NCI-H526 treated with DMSO at 0.1 percent for 48 hours (cell line): ENCODE results near the gene ATF2.
"Not testable (repeated sequence)": the region's sequence is repeated elsewhere in the genome, so short reads cannot be mapped to it uniquely, and the experiment has no call there.

Experiments
- DNase-seq: peaks from one replicate; lab custom pipeline; 2025; lab: John Stamatoyannopoulos, UW

ATF2 gene

GRCh38 chr2:175097297-175097696 lies 70.7 kb downstream of the ATF2 start:
- DNase-seq: no peak

DNA sequence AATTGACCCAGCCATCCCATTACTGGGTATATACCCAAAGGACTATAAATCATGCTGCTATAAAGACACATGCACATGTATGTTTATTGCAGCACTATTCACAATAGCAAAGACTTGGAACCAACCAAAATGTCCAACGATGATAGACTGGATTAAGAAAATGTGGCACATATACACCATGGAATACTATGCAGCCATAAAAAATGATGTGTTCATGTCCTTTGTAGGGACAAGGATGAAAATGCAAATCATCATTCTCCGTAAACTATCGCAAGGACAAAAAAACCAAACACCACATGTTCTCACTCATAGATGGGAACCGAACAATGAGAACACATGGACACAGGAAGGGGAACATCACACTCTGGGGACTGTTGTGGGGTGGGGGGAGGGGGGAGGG lies 83.9 kb downstream of the ATF2 start:
- not testable (repeated sequence) for DNase-seq

GRCh38 chr2:175080479-175080878 lies 87.5 kb downstream of the ATF2 start:
- no peak for DNase-seq

DNA sequence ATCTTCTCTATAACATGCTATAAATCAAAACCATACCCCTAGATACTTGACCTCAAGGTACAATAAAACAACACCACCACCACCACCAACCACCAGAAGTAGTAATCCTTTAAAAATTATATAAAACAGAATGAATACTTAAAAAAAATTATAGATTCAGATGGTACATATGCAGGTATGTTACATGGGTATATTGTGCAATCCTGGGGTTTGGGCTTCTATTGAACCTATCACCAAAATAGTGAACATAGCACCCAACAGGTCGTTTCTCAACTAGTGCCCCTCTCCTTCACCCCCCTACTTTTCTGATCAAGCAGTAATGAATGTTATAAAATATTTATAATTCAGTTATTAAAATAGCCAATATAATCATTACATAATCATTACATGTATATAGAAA lies 91.7 kb downstream of the ATF2 start:
- DNase-seq: no peak

GRCh38 chr2:175074478-175074877 lies 93.5 kb downstream of the ATF2 start:
- no peak for DNase-seq

DNA sequence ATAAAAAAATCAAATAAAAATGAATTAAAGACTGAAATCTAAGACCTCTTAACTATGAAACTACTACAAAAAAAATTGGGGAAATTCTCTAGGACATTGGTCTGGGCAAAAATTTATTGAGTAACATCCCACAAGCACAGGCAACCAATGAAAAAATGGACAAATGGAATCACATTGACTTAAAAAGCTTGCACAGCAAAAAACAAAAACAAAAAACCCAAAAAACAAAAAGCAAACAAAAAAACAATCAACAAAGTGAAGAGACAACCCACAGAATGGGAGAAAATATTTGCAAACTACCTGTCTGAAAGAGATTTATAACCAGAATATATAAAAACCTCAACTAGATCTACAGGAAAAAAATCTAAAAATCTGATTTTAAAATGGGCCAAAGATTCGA lies 99.5 kb downstream of the ATF2 start:
- no peak for DNase-seq

DNA sequence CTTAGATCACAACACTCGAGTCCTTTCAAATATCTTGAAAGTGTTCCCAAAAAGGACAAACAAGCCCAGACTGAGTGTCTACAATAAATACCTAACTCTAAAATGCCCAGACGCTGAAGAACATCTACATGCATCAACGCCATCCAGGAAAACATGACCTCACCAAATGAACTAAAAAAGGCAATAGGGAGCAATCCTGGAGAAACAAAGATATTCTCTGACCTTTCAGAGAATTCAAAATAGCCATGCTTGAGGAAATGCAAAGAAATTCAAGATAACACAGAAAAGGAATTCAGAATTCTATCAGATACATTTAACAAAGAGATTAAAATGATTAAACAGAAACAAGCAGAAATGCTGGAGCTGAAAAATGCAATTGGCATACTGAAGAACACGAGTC lies 101.6 kb downstream of the ATF2 start:
- no peak for DNase-seq

DNA sequence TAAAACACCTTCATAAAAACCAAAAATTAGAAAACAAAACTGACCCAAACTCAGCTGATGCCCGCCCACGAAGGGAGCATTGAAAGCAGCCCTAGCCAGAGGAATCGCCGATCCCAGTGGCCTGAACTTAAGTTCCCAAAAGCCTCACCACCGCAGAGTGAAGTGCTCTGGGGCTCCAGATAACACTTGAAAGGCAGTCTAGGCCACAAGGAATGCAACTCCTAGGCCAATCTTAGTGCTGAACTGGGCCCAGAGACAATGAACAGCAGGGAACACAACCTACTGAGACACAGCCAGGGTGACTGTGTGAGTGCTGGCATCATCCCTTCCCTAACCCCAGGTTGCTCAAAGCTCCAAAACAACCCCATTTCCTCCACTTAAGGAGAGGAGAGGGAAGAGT lies 103.2 kb downstream of the ATF2 start:
- DNase-seq: no peak

DNA sequence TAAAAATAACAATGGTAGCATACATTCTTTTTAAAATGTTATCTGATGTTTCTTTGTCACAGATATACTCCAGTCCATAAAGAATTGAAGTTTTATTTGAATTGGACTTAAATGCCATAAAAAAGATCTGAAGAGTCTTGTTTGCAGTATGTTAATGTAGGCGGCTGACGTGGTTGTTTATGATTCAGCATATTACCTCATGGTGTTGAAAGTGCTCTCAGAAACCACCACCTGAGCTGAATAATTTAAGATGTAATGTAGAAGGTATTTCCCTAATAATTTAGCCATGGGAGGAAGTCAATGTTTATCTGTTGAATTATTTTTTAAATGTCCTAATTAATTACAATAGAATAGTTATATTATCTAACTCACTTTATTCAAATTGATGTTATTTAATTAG lies 104.3 kb downstream of the ATF2 start:
- no peak for DNase-seq

DNA sequence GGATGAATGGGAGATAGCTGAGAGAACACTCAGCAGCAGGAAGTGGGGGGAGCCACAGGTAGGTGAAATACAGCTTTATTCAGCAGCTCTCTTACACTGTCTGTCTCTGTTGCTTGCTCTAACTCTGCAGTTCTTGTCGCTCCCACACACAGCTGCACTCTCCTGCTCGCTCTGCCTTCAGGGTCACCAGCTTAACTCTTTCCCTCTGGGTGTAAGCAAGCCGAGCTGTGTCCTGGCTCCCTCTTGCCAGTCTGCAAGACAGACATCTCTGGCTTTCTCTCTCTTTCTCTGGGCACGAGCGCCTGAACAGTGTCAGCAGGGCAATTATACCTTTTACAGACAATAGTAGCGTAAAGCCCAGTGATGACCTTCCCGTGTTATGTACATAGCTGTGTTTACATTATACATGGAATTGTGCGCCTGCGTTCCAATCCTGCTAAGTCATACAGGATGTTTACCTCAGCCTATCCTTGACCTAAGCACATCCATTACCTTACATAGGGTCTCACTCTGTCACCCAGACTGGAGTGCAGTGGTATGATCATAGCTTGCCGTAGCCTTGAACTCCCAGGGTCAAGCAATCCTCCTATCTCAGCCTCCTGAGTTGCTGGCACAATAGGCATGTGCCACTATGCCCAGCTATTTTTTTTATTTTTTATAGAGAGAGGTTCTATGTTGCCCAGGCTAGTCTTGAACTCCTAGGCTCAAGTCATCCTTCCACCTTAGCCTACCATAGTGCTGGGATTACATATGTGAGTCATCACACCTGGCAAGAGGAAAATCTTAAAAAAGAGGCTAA lies 105.0 kb downstream of the ATF2 start:
- no peak for DNase-seq

- no peak for DNase-seq
Measured at GRCh38 chr2:175057078-175057685, 110.8 kb downstream of the ATF2 start.

- DNase-seq: no peak
Measured at GRCh38 chr2:175055993-175056392, 112.0 kb downstream of the ATF2 start.

DNA sequence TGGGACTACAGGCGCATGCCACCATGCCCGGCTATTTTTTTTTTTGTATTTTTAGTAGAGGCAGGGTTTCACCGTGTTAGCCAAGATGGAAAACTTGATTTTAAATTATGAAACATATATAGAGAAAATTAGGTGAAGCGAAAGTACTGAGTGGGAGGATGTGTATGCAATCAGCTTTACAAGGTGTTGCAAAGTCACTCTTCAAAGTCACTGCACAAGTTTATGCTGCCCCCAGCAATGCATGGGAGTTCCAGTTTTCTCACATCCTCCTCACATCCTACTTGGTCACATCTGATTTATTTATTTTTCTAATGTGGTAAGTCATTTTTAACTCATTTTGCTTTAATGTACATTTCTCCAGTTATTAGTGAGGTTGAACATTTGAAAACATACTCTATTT lies 113.7 kb downstream of the ATF2 start:
- DNase-seq: no peak

- no peak for DNase-seq
Measured at GRCh38 chr2:175049661-175050060, 118.3 kb downstream of the ATF2 start.

DNA sequence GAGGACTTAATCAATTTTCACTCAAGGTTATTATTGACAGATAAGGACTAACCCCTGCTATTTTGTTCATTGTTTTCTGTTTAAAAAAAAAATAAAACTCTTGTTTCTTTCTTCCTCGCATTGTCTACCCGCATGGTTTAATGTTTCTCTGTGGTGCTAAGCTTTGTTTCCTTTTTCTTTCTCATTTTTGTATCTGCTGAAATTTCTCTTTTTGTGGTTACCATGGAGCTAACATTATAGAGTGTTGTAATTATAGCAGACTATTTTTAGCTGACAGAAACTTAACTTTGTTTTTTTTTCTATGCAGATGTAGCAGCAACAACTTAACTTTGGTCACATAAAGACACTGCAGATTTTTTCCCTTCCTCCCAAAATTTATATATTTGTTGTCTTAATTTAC lies 119.7 kb downstream of the ATF2 start:
- DNase-seq: no peak

DNA sequence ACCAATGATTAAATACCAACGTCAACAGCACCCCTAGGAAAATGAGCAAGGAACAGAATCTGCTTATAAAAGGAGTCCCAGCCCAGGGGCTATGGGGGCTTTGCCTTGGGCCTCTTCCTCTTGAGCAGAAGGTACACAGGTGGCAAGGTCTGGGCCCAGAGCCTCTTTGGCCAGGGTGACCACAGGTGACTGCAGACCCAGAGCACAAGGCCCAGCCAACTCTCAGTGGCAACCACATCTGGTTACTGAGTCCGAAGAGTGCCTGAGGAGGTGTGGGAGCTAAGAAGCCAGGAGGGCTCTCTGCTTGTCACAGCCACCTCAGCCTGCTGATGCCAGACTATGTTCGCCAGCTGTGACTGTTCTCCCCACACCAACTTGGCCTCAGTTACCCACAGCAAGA lies 128.5 kb downstream of the ATF2 start:
- no peak for DNase-seq

DNA sequence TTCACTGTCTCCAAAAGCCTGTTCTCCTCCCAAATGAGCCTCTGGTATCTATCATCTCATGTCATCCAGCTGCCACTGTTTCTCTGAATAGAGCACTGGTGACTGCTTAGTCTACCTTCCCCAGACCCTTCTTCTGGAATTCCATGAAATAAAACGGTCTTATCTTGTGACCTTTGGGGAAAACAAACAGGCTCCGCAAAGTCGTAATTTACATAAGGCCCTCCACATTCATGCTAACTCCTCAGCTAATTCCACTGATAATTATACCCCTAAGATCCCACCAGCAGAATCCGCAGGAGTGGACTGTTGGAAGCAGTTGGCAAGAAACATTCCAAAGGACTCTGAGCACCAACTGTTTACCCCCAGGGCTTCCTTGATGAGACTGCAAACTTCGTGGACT lies 129.0 kb downstream of the ATF2 start:
- DNase-seq: no peak

DNA sequence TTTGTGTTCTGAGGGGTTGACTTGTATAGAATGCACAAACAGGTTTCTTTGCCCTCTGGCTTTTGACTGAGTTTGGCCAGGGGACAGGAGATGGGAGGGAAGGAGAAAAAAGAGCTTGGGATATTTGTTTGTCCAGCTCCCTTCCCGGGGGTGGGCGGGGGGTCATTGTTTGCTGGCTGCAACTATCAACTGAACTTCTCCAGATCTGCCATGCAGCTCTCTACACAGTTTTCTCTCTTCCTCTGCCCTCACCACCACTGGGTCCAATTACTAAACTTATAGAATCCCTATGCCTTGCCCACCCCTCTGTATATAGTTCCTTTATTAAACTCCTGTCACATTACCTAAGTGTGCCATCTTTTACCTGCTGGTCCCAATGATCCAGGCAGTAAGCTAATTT lies 130.1 kb downstream of the ATF2 start:
- DNase-seq: no peak

DNA sequence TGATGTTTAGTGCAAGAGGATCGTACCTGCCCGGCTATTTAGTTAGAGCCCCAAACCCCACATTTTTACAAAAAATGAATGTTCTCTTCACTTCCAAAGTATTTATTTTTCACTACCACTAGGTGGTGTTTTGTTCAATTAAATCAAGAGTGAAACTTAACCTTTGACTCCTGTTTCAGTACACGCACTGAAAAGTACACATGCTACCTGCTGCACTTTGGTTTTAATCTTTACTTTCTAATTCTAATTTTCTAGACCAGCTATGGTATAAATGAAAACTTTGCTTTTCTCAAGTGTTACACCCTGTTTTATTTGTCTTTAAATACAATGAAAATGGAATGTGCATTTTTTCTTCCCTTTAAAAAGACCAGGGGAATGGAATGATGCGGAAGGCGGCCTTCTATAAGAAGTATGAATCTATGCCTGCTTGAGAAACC lies 131.4 kb downstream of the ATF2 start:
- DNase-seq: no peak

DNA sequence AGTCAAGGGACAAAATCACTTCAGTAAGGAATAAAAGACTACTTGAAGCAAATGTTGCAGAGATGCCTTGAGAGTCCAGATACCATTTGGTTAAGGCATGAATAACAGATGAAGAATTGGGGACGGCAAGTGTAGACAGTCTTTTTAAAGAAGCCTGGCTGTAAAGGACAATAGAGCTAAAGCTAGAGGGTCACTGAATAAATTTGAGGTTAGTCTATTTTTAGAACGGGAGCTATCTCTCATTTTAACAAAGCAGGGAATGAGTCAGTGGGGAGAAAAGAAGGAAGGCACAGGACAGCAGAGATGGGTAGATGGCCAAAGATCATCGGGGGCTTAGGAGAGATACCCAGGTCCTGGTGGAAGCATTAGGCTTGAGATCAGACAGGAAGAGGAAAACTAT lies 132.2 kb downstream of the ATF2 start:
- DNase-seq: no peak

DNA sequence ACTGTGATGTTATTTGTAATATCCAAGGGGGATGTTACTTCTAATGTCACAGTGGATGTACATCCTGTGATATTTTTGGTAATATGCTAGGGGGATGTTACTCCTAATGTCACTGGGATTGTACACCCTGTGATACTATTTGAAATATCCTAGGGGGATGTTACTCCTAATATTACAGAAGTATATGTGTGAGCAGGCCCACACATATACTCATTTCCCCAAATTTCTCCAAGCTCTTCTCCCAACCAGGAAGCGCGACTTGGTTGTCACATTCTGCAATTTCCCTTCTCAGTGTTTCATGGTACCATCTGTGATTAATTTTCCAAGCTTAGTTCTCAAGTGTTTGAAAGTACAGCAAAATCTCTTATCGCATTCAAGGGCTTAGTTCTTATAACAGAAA lies 133.3 kb downstream of the ATF2 start:
- no peak for DNase-seq

DNA sequence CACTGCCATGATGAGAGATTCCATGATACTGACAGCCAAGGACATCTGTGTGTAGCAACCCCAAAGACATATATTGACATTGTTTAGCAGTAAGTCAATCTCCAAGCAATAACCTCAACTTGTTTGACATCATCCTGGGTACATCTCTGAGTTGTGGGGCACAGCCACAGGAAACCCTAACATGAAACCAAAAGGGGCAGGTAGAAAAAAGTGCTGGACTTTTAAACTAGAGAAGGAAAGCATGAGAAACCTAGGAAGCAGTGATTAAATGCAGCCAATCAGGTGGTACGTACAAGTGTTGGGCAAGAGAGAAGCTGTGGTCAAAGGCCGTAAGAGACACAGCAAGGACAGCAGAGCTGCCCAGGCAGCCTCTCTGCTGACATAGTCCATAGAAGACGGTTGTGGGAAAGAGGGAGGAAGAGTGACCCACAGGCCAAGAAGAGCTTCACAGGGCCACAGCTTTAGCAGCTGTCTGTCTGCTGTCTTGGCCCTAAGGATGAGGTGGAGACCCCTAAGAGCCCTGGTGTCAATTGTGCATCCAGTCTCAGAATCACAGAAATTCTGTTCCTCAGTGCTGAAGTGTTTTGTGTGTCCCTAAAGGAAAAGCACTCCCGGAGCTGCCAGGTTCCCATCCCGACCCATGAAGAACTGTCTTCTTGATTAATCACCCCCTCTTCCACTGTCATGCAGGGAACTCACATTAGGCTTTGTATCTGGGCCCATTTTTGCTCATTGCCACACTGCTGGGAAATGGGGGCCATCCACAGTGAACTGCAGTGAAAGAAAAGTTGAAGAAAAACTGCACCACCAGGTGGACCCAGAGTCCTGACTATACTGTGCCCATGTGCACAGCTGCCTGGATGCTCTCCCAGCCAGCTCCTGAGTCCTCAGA lies 137.4 kb downstream of the ATF2 start:
- DNase-seq: peak; percentile 11

DNA sequence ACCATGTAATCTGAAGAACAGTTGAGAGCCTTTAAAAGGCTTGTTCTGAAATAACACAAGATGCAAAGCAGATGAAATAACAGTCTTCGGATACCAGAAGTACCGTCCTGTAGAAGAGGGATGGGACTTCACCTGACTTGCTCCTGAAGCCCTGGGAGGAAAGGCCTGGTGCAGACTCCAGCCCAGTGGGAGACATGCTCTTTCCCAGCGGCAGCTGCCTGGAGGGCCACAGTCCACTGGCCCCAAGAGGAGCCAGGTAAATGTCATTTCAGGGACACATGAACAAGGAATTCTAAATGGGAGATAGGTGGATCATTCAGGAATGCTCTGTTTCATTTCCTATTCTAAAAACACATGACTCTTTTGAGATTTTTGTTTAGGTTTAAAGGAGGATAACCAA lies 140.2 kb downstream of the ATF2 start:
- DNase-seq: no peak
